ENCODE measurements around the gene JMJD6. TPM values are rescaled to one million over a fixed set of nuclear protein-coding genes. Genes with fewer than 3 reads are reported as not detected.

The JMJD6 gene
- total RNA-seq, 1 experiment from 2014 or later, result 47.6 TPM

DNA sequence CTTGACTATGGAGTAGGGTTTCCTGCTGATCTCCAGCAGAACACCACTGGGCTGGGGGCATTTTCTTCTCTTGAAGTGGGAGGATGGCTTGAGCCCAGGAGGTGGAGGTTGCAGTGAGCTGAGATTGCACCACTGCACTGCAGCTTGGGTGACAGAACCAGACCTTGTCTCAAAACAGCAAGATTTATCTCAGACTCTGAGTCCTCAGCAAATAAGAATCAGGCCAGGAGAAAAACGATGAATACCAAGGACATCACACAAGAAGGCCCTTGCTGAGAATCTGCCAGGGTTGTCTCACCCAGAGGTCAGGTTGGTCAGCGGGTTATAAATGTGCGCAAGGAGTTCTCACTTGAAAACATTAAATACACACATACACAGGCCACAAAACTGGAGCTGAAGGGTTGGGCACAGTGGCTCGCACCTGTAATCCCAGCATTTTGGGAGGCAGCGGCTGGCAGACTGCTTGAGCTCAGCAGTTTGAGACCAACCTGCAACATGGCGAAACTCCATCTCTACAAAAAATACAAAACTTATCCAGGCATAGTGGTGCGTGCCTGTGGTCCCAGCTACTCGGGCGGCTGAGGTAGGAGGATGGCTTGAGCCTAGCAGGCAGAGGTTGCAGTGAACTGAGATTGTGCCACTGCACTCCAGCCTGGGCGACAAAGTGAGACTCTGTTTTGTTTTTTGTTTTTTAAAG is 23.3 kb downstream of the JMJD6 start:
- H2AFZ ChIP-seq (ENCODE audit: low read depth, low read length, poor library complexity, severe bottlenecking), result no peak overlapping the region
- H3K9me3 ChIP-seq (ENCODE audit: control insufficient read depth in 1 of 2, insufficient read depth in 1 of 2, low read depth in 1 of 2, low read length in 2 of 2), result no peaks in the 10 kb centered on the region
- H3K36me3 ChIP-seq (ENCODE audit: control insufficient read depth in 1 of 2, insufficient read depth in 2 of 2, low read length in 2 of 2), result no peaks in the 10 kb centered on the region
- no TSS peak for BruUV-seq (replicated peaks)
- H3K27ac ChIP-seq (ENCODE audit: low read depth, low read length), result no peak overlapping the region
- H3K27me3 ChIP-seq (ENCODE audit: insufficient read depth, low read length), result no peaks in the 10 kb centered on the region
- no peaks in the 10 kb centered on the region for H4K20me1 ChIP-seq (ENCODE audit: insufficient read depth)
- ChIA-PET RAD21 (ENCODE audit: low non-redundant PET in 1 of 2, low total read pairs in 2 of 2, uncharacterized antibody in 2 of 2, unreplicated experiment in 2 of 2) (no interaction called here), CTCF (interaction anchor here (0.9 to 1.5 kb wide), 2 partner anchors 14 to 181 kb away, joined by 3 read pairs; no protein-coding TSS in a partner anchor), POLR2A (no interaction called here)
- H3K79me2 ChIP-seq (ENCODE audit: insufficient read depth, low read length), result peaks cover 19% of the 10 kb centered on the region
- no peaks in the 10 kb centered on the region for H3K9me2 ChIP-seq (ENCODE audit: insufficient read depth)
- H3K4me3 ChIP-seq (replicated peaks in 1 of 2; ENCODE audit: low read depth in 1 of 2, low read length in 2 of 2), result no peak overlapping the region
- H3K4me1 ChIP-seq (ENCODE audit: control insufficient read depth in 1 of 2, insufficient read depth in 2 of 2, low read length in 2 of 2), result peaks cover 0 to 12% of the 10 kb centered on the region in 2 experiments; a peak in 2 of 4 replicates
- ATAC-seq (no peak), DNase-seq (ENCODE audit: low read depth, low spot score) (no peak)
- H3K9ac ChIP-seq (ENCODE audit: low read length), result no peak overlapping the region
- TF ChIP-seq CBX3 (IDR thresholded peaks at IDR 0.05; ENCODE audit: low read depth) (no peak), POLR2AphosphoS5 (IDR thresholded peaks at IDR 0.05; ENCODE audit: low read depth, low read length) (no peak), CEBPB (IDR thresholded peaks at IDR 0.05; ENCODE audit: low read depth) (no peak), SP1 (IDR thresholded peaks at IDR 0.05; ENCODE audit: low read depth) (no peak)
- intact Hi-C loops (cut with micrococcal nuclease), result no loop called here
- H3K4me2 ChIP-seq (ENCODE audit: low read length), result no peak overlapping the region

DNA sequence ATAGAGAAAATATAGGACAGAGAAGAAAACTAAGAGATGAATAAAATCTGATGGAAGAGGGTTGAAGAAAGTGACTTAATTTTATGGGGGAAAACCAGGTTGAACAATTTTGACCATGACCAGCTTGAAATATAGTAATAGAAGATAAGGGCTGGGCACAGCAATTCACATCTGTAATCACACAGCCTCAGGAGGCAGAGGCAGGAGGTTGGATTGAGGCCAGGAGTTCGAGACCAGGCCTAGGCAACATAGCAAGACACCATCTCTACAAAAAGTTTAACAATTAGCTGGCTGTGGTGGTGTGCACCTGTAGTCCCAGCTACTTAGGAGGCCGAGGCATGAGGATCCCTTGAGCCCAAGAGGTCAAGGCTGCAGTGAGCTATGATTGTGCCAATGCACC is 24.3 kb downstream of the JMJD6 start:
- no peak overlapping the region for H3K9ac ChIP-seq (ENCODE audit: low read length)
- TF ChIP-seq SP1 (IDR thresholded peaks at IDR 0.05; ENCODE audit: low read depth), result no peak
- TF ChIP-seq ELF1 (IDR thresholded peaks at IDR 0.05; ENCODE audit: borderline replicate concordance, low read depth), result no peak
- TF ChIP-seq, protein P1, sequence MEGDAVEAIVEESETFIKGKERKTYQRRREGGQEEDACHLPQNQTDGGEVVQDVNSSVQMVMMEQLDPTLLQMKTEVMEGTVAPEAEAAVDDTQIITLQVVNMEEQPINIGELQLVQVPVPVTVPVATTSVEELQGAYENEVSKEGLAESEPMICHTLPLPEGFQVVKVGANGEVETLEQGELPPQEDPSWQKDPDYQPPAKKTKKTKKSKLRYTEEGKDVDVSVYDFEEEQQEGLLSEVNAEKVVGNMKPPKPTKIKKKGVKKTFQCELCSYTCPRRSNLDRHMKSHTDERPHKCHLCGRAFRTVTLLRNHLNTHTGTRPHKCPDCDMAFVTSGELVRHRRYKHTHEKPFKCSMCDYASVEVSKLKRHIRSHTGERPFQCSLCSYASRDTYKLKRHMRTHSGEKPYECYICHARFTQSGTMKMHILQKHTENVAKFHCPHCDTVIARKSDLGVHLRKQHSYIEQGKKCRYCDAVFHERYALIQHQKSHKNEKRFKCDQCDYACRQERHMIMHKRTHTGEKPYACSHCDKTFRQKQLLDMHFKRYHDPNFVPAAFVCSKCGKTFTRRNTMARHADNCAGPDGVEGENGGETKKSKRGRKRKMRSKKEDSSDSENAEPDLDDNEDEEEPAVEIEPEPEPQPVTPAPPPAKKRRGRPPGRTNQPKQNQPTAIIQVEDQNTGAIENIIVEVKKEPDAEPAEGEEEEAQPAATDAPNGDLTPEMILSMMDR (IDR thresholded peaks at IDR 0.05 in 2 of 3, conservative IDR thresholded peaks at IDR 0.05 in 1 of 3; ENCODE audit: borderline replicate concordance in 1 of 3, insufficient read depth in 1 of 3, low read depth in 2 of 3, low read length in 2 of 3), result no peak
- TF ChIP-seq, protein P2, sequence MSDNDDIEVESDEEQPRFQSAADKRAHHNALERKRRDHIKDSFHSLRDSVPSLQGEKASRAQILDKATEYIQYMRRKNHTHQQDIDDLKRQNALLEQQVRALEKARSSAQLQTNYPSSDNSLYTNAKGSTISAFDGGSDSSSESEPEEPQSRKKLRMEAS (IDR thresholded peaks at IDR 0.05), result no peak
- no peak for TF ChIP-seq CEBPB (IDR thresholded peaks at IDR 0.05; ENCODE audit: low read depth)
- TF ChIP-seq, protein P3, sequence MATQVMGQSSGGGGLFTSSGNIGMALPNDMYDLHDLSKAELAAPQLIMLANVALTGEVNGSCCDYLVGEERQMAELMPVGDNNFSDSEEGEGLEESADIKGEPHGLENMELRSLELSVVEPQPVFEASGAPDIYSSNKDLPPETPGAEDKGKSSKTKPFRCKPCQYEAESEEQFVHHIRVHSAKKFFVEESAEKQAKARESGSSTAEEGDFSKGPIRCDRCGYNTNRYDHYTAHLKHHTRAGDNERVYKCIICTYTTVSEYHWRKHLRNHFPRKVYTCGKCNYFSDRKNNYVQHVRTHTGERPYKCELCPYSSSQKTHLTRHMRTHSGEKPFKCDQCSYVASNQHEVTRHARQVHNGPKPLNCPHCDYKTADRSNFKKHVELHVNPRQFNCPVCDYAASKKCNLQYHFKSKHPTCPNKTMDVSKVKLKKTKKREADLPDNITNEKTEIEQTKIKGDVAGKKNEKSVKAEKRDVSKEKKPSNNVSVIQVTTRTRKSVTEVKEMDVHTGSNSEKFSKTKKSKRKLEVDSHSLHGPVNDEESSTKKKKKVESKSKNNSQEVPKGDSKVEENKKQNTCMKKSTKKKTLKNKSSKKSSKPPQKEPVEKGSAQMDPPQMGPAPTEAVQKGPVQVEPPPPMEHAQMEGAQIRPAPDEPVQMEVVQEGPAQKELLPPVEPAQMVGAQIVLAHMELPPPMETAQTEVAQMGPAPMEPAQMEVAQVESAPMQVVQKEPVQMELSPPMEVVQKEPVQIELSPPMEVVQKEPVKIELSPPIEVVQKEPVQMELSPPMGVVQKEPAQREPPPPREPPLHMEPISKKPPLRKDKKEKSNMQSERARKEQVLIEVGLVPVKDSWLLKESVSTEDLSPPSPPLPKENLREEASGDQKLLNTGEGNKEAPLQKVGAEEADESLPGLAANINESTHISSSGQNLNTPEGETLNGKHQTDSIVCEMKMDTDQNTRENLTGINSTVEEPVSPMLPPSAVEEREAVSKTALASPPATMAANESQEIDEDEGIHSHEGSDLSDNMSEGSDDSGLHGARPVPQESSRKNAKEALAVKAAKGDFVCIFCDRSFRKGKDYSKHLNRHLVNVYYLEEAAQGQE (IDR thresholded peaks at IDR 0.05; ENCODE audit: low read depth), result no peak
- TF ChIP-seq SRF (IDR thresholded peaks at IDR 0.05; ENCODE audit: low read depth), result no peak
- TF ChIP-seq, protein P4, sequence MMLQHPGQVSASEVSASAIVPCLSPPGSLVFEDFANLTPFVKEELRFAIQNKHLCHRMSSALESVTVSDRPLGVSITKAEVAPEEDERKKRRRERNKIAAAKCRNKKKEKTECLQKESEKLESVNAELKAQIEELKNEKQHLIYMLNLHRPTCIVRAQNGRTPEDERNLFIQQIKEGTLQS (IDR thresholded peaks at IDR 0.05), result no peak
- CTCF ChIA-PET, result interaction anchor here (0.7 to 1.5 kb wide), 3 partner anchors 12 to 180 kb away, joined by 3 read pairs; no protein-coding TSS in a partner anchor
- no peak overlapping the region for H2AFZ ChIP-seq (ENCODE audit: low read depth, low read length, poor library complexity, severe bottlenecking)
- H3K4me3 ChIP-seq (replicated peaks in 1 of 2; ENCODE audit: low read depth in 1 of 2, low read length in 2 of 2), result no peak overlapping the region
- no peaks in the 10 kb centered on the region for H3K36me3 ChIP-seq (ENCODE audit: control insufficient read depth in 1 of 2, insufficient read depth in 2 of 2, low read length in 2 of 2)
- no peak overlapping the region for H3K27ac ChIP-seq (ENCODE audit: low read depth, low read length)
- ATAC-seq, result no peak
- H3K27me3 ChIP-seq (ENCODE audit: insufficient read depth, low read length), result no peaks in the 10 kb centered on the region
- no peaks in the 10 kb centered on the region for H3K9me3 ChIP-seq (ENCODE audit: control insufficient read depth in 1 of 2, insufficient read depth in 1 of 2, low read depth in 1 of 2, low read length in 2 of 2)
- H3K4me1 ChIP-seq (ENCODE audit: control insufficient read depth in 1 of 2, insufficient read depth in 2 of 2, low read length in 2 of 2), result peaks cover 0 to 12% of the 10 kb centered on the region in 2 experiments; a peak in 2 of 4 replicates
- intact Hi-C loops (cut with micrococcal nuclease), result no loop called here
- POLR2A ChIA-PET, result no interaction called here
- no TSS peak for BruUV-seq (replicated peaks)
- RAD21 ChIA-PET (ENCODE audit: low non-redundant PET in 1 of 2, low total read pairs in 2 of 2, uncharacterized antibody in 2 of 2, unreplicated experiment in 2 of 2), result no interaction called here
- H4K20me1 ChIP-seq (ENCODE audit: insufficient read depth), result no peaks in the 10 kb centered on the region
- no peak overlapping the region for H3K4me2 ChIP-seq (ENCODE audit: low read length)
- peaks cover 16% of the 10 kb centered on the region for H3K79me2 ChIP-seq (ENCODE audit: insufficient read depth, low read length)
- DNase-seq (ENCODE audit: low read depth, low spot score), result no peak
- no peaks in the 10 kb centered on the region for H3K9me2 ChIP-seq (ENCODE audit: insufficient read depth)
